ENCODE measurements around the gene KIF17. TPM values are rescaled to one million over a fixed set of nuclear protein-coding genes. Genes with fewer than 3 reads are reported as not detected.

KIF17 gene
- total RNA-seq, 1 donor from 2014 or later = 0.40 TPM

GRCh38 chr1:20660363-20660762 is 57.4 kb downstream of the KIF17 start:
- no peak for TF ChIP-seq CTCF (IDR thresholded peaks at IDR 0.05; ENCODE audit: unreplicated experiment)
- no peak for DNase-seq (ENCODE audit: low spot score in 2 of 2, unreplicated experiment in 2 of 2)
- Mint-ChIP-seq H3K4me3 (peak overlapping the region; percentile 100), H3K4me1 (peaks cover 31% of the 10 kb centered on the region), H3K27me3 (ENCODE audit: low read depth) (no peaks in the 10 kb centered on the region), H3K36me3 (peaks cover 19% of the 10 kb centered on the region), H3K9me3 (no peaks in the 10 kb centered on the region), H3K27ac (peak overlapping the region; percentile 96)

- H3K27me3 Mint-ChIP-seq (ENCODE audit: low read depth) = no peaks in the 10 kb centered on the region
- H3K4me3 Mint-ChIP-seq = no peak overlapping the region
- DNase-seq (ENCODE audit: low spot score in 2 of 2, unreplicated experiment in 2 of 2) = no peak
- H3K4me1 Mint-ChIP-seq = peaks cover 31% of the 10 kb centered on the region
- H3K9me3 Mint-ChIP-seq = no peaks in the 10 kb centered on the region
- peaks cover 27% of the 10 kb centered on the region for H3K36me3 Mint-ChIP-seq
- no peak overlapping the region for H3K27ac Mint-ChIP-seq
- TF ChIP-seq CTCF (IDR thresholded peaks at IDR 0.05; ENCODE audit: unreplicated experiment) = no peak
These were observed 59.5 kb downstream of the KIF17 start for GRCh38 chr1:20658166-20658915.

GRCh38 chr1:20657024-20657423 is 60.8 kb downstream of the KIF17 start:
- Mint-ChIP-seq H3K27me3 (ENCODE audit: low read depth) (no peaks in the 10 kb centered on the region), H3K4me3 (no peak overlapping the region), H3K27ac (no peak overlapping the region), H3K36me3 (peaks cover 38% of the 10 kb centered on the region), H3K9me3 (no peaks in the 10 kb centered on the region), H3K4me1 (peaks cover 23% of the 10 kb centered on the region)
- no peak for DNase-seq (ENCODE audit: low spot score in 2 of 2, unreplicated experiment in 2 of 2)
- TF ChIP-seq CTCF (IDR thresholded peaks at IDR 0.05; ENCODE audit: unreplicated experiment) = no peak

GRCh38 chr1:20654104-20654690 is 63.6 kb downstream of the KIF17 start:
- TF ChIP-seq CTCF (IDR thresholded peaks at IDR 0.05; ENCODE audit: unreplicated experiment) = no peak
- Mint-ChIP-seq H3K36me3 (peaks cover 47% of the 10 kb centered on the region), H3K9me3 (no peaks in the 10 kb centered on the region), H3K4me1 (peaks cover under 1% of the 10 kb centered on the region), H3K27ac (no peak overlapping the region), H3K27me3 (ENCODE audit: low read depth) (no peaks in the 10 kb centered on the region), H3K4me3 (no peak overlapping the region)
- DNase-seq (ENCODE audit: low spot score in 2 of 2, unreplicated experiment in 2 of 2) = no peak

GRCh38 chr1:20652300-20652699 is 65.5 kb downstream of the KIF17 start:
- no peak for DNase-seq (ENCODE audit: low spot score in 2 of 2, unreplicated experiment in 2 of 2)
- no peak for TF ChIP-seq CTCF (IDR thresholded peaks at IDR 0.05; ENCODE audit: unreplicated experiment)
- Mint-ChIP-seq H3K36me3 (peaks cover 54% of the 10 kb centered on the region), H3K27ac (no peak overlapping the region), H3K4me3 (no peak overlapping the region), H3K4me1 (no peaks in the 10 kb centered on the region), H3K27me3 (ENCODE audit: low read depth) (no peaks in the 10 kb centered on the region), H3K9me3 (no peaks in the 10 kb centered on the region)
